Measurements from ENCODE around the gene CPTP. TPM values are rescaled to one million over a fixed set of nuclear protein-coding genes. Genes with fewer than 3 reads are reported as not detected.

Gene CPTP
- total RNA-seq, 1 donor from 2014 or later = 44.3 TPM

- no peak for DNase-seq (ENCODE audit: low read depth)
- Histone ChIP-seq H3K27me3 (ENCODE audit: control insufficient read depth, insufficient read depth, low read length) (no peaks in the 10 kb centered on the region), H3K36me3 (ENCODE audit: control insufficient read depth, insufficient read depth, low read length) (peaks cover 4% of the 10 kb centered on the region), H3K4me3 (ENCODE audit: low read depth, low read length) (no peak overlapping the region)
- no peak for TF ChIP-seq CTCF (IDR thresholded peaks at IDR 0.05; ENCODE audit: insufficient read depth, low read length, poor library complexity, severe bottlenecking)
Measured at GRCh38 chr1:1310476-1311053, 14.0 kb upstream of the CPTP start.

GRCh38 chr1:1311107-1312104, 13.2 kb upstream of the CPTP start:
- no peak overlapping the region for H3K4me3 ChIP-seq (ENCODE audit: low read depth, low read length)
- peaks cover 4% of the 10 kb centered on the region for H3K36me3 ChIP-seq (ENCODE audit: control insufficient read depth, insufficient read depth, low read length)
- H3K27me3 ChIP-seq (ENCODE audit: control insufficient read depth, insufficient read depth, low read length) = no peaks in the 10 kb centered on the region
- TF ChIP-seq CTCF (IDR thresholded peaks at IDR 0.05; ENCODE audit: insufficient read depth, low read length, poor library complexity, severe bottlenecking) = no peak
- DNase-seq (ENCODE audit: low read depth) = no peak

- TF ChIP-seq CTCF (IDR thresholded peaks at IDR 0.05; ENCODE audit: insufficient read depth, low read length, poor library complexity, severe bottlenecking) = no peak
- Histone ChIP-seq H3K4me3 (ENCODE audit: low read depth, low read length) (no peak overlapping the region), H3K27me3 (ENCODE audit: control insufficient read depth, insufficient read depth, low read length) (no peaks in the 10 kb centered on the region), H3K36me3 (ENCODE audit: control insufficient read depth, insufficient read depth, low read length) (peaks cover 4% of the 10 kb centered on the region)
- DNase-seq (ENCODE audit: low read depth) = no peak
Measured at GRCh38 chr1:1312450-1313314, 11.9 kb upstream of the CPTP start.

GRCh38 chr1:1313500-1314236, 10.9 kb upstream of the CPTP start:
- no peak for DNase-seq (ENCODE audit: low read depth)
- Histone ChIP-seq H3K36me3 (ENCODE audit: control insufficient read depth, insufficient read depth, low read length) (peaks cover 4% of the 10 kb centered on the region), H3K4me3 (ENCODE audit: low read depth, low read length) (no peak overlapping the region), H3K27me3 (ENCODE audit: control insufficient read depth, insufficient read depth, low read length) (no peaks in the 10 kb centered on the region)
- TF ChIP-seq CTCF (IDR thresholded peaks at IDR 0.05; ENCODE audit: insufficient read depth, low read length, poor library complexity, severe bottlenecking) = no peak

GRCh38 chr1:1314237-1314586, 10.4 kb upstream of the CPTP start:
- Histone ChIP-seq H3K27me3 (ENCODE audit: control insufficient read depth, insufficient read depth, low read length) (no peaks in the 10 kb centered on the region), H3K4me3 (ENCODE audit: low read depth, low read length) (no peak overlapping the region), H3K36me3 (ENCODE audit: control insufficient read depth, insufficient read depth, low read length) (peaks cover 4% of the 10 kb centered on the region)
- DNase-seq (ENCODE audit: low read depth) = no peak
- no peak for TF ChIP-seq CTCF (IDR thresholded peaks at IDR 0.05; ENCODE audit: insufficient read depth, low read length, poor library complexity, severe bottlenecking)
